Measurements from ENCODE around the gene KBTBD2. TPM values are rescaled to one million over a fixed set of nuclear protein-coding genes. Genes with fewer than 3 reads are reported as not detected.
"Not testable (repeated sequence)": the region's sequence is repeated elsewhere in the genome, so short reads cannot be mapped to it uniquely, and the experiment has no call there.

KBTBD2 gene
- total and polyA plus RNA-seq, 11 donors, result 10.4 to 39.3 (median 28.5) TPM

GRCh38 chr7:32928785-32929298 is 37.3 kb upstream of the KBTBD2 start:
- DNase-seq, result no peak
- H3K27me3 ChIP-seq, result no peaks in the 10 kb centered on the region
- H3K36me3 ChIP-seq, result peaks cover 0 to 92% (median 70%) of the 10 kb centered on the region in 9 donors
- no peak for TF ChIP-seq POLR2A (IDR thresholded peaks at IDR 0.05)
- TF ChIP-seq CTCF (IDR thresholded peaks at IDR 0.05), result no peak
- 90 to 96% (median 95%) methylated on average over 2 of the region's 2 CpGs for WGBS, 4 donors
- no peak overlapping the region for H3K27ac ChIP-seq
- no peaks in the 10 kb centered on the region for H3K9me3 ChIP-seq
- H3K4me3 ChIP-seq, result no peak overlapping the region
- intact Hi-C loops (cut with DNase I), result no loop called here
- ATAC-seq, result no peak
- H3K4me1 ChIP-seq, result no peaks in the 10 kb centered on the region

GRCh38 chr7:32921896-32922295 is 30.3 kb upstream of the KBTBD2 start:
- ATAC-seq (no peak), DNase-seq (no peak)
- intact Hi-C loops (cut with DNase I), result no loop called here
- Histone ChIP-seq H3K27me3 (no peaks in the 10 kb centered on the region), H3K4me1 (peaks cover 0 to 7% (median 0%) of the 10 kb centered on the region in 12 donors), H3K4me3 (no peak overlapping the region), H3K27ac (no peak overlapping the region), H3K36me3 (peaks cover 0 to 90% (median 56%) of the 10 kb centered on the region in 9 donors), H3K9me3 (no peaks in the 10 kb centered on the region)
- TF ChIP-seq POLR2A (IDR thresholded peaks at IDR 0.05) (no peak), CTCF (IDR thresholded peaks at IDR 0.05) (no peak)
- 84 to 87% (median 86%) methylated on average over 2 of the region's 2 CpGs for whole genome bisulfite sequencing, 4 donors

- H3K27me3 ChIP-seq; DNase-seq; H3K9me3 ChIP-seq; H3K4me3 ChIP-seq; H3K27ac ChIP-seq; intact Hi-C loops (cut with DNase I); ATAC-seq; H3K4me1 ChIP-seq: not testable (repeated sequence)
- peaks cover 0 to 84% (median 58%) of the 10 kb centered on the region in 9 donors for H3K36me3 ChIP-seq
- 88 to 100% (median 94%) methylated on average over 4 to 6 of the region's 7 CpGs for WGBS, 4 donors
Measured at GRCh38 chr7:32916994-32917393, 25.4 kb upstream of the KBTBD2 start.

- Histone ChIP-seq H3K27me3 (no peaks in the 10 kb centered on the region), H3K4me3 (no peak overlapping the region), H3K27ac (no peak overlapping the region), H3K4me1 (no peaks in the 10 kb centered on the region), H3K36me3 (peaks cover 0 to 75% (median 52%) of the 10 kb centered on the region in 9 donors), H3K9me3 (no peaks in the 10 kb centered on the region)
- ATAC-seq (no peak), DNase-seq (no peak)
- TF ChIP-seq POLR2A (IDR thresholded peaks at IDR 0.05), result no peak
- intact Hi-C loops (cut with DNase I), result no loop called here
- WGBS, 4 donors, result 83 to 95% (median 92%) methylated on average over 3 of the region's 3 CpGs
Measured at GRCh38 chr7:32916006-32916405, 24.4 kb upstream of the KBTBD2 start.

- intact Hi-C loops (cut with DNase I), result no loop called here
- H3K9me3 ChIP-seq, result no peaks in the 10 kb centered on the region
- H3K36me3 ChIP-seq, result peaks cover 0 to 65% (median 43%) of the 10 kb centered on the region in 9 donors
- 87 to 93% (median 91%) methylated on average over 5 of the region's 5 CpGs for WGBS, 4 donors
- H3K27me3 ChIP-seq, result no peaks in the 10 kb centered on the region
- peaks cover 0 to 3% (median 0%) of the 10 kb centered on the region in 12 donors for H3K4me1 ChIP-seq
- H3K4me3 ChIP-seq, result no peak overlapping the region
- ATAC-seq (no peak), DNase-seq (no peak)
- TF ChIP-seq CTCF (IDR thresholded peaks at IDR 0.05), result no peak
- TF ChIP-seq POLR2A (IDR thresholded peaks at IDR 0.05), result no peak
- no peak overlapping the region for H3K27ac ChIP-seq
Measured at GRCh38 chr7:32915041-32915536, 23.5 kb upstream of the KBTBD2 start.
